ENCODE measurements around the gene COA5.
"Not testable (repeated sequence)": the region's sequence is repeated elsewhere in the genome, so short reads cannot be mapped to it uniquely, and the experiment has no call there.

The COA5 gene

DNA sequence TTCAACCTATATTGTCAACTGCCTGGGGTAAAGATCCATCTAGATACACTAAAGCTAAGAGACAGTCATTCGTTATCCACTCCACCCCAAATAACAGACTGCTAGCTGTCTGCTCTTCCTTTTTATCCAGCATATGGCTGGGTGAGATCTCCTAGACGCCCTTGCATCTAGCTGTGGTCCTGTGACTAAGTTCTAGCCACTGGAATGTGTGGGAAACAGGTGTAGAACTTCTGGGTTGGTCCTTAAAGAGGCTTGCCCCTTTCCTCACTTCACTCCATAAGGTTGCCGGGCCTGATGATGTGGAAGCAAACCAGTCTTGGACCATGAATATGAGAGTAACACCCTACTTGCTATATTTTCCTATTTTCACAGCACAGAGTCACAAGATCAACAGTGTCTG is 3.2 kb downstream of the COA5 start:
- TF ChIP-seq, protein P1, sequence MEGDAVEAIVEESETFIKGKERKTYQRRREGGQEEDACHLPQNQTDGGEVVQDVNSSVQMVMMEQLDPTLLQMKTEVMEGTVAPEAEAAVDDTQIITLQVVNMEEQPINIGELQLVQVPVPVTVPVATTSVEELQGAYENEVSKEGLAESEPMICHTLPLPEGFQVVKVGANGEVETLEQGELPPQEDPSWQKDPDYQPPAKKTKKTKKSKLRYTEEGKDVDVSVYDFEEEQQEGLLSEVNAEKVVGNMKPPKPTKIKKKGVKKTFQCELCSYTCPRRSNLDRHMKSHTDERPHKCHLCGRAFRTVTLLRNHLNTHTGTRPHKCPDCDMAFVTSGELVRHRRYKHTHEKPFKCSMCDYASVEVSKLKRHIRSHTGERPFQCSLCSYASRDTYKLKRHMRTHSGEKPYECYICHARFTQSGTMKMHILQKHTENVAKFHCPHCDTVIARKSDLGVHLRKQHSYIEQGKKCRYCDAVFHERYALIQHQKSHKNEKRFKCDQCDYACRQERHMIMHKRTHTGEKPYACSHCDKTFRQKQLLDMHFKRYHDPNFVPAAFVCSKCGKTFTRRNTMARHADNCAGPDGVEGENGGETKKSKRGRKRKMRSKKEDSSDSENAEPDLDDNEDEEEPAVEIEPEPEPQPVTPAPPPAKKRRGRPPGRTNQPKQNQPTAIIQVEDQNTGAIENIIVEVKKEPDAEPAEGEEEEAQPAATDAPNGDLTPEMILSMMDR (IDR thresholded peaks at IDR 0.05; ENCODE audit: low read depth, low read length): no peak
- H3K4me3 ChIP-seq (ENCODE audit: low read depth, low read length): no peak overlapping the region

DNA sequence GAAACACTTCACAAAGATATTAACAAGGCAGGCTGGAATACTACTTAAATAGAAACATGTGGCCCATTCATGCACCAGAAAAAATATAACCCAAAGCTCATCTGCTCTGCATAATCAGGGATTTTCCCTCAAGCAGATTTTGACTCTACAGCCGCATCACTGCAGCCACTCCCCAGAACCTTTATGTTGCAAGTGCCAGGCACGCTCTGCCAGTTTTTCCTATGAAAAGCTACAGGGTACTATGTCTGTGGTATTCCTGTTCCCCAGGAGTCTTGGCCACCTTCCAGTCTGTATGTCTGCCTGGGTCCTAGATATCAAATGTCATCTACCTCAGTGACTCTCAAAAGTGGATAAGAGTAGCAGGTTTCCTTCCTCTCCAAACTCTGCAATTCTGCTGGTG is 3.8 kb downstream of the COA5 start:
- TF ChIP-seq, protein P1 (IDR thresholded peaks at IDR 0.05; ENCODE audit: low read depth, low read length): no peak
- no peak overlapping the region for H3K4me3 ChIP-seq (ENCODE audit: low read depth, low read length)

DNA sequence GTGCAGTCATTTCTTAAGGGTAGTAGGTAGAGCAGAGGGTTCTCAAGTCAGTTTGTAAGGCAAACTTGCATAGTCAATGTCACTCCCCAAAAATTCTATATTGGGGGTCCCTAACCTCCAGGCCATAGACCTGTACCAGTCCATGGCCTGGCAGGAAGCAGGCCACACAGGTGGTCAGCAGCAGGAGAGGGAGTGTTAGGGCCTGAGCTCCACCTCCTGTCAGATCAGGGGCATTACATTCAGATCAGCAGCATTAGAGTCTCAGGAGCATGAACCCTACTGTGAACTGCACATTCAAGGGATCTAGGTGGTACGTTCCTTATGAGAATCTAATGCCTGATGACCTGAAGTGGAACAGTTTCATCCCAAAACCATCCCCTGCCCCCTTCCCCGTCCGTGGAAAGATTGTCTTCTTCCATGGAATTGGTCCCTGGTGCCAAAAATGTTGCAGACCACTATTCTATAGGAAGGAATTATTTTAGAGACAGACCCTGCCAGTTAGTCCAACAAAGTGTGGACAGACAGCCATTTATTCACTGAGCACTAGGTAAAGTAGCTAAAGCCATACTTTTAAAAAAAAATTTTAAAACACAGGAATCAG is 6.7 kb downstream of the COA5 start:
- TF ChIP-seq, protein P1 (IDR thresholded peaks at IDR 0.05; ENCODE audit: low read depth, low read length): peak; percentile 57
- no peak overlapping the region for H3K4me3 ChIP-seq (ENCODE audit: low read depth, low read length)

DNA sequence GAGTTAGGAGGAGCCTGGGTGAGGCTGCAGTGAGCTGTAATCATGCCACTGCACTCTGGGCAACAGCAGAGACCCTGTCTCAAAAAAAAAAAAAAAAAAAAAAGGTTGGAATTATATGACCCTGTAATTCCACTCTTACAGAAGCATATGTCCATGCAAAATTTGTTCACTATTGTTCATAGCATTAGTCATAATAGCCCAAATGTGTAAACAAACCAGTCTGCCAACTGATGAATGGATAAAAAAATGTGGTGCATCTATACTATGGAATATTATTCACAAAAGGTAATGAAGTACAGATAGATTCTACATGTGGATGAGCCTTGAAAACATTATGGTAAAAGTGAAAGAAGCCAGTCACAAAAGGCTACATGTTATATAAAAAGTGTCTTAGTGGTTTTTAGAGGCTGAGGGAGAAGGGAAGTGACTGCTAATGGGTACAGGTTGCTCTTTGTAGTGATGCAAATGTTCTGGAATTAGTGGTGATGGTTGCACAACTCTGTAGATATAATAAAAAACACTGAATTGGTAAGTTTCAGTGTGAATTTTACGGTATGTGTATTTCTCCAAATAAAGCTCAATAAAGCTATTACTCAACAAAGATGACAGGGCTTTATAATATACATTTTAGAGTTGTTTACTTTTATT is 9.4 kb downstream of the COA5 start:
- H3K4me3 ChIP-seq (ENCODE audit: low read depth, low read length): no peak overlapping the region
- TF ChIP-seq, protein P1 (IDR thresholded peaks at IDR 0.05; ENCODE audit: low read depth, low read length): no peak

GRCh38 chr2:98594665-98595064 is 13.6 kb downstream of the COA5 start:
- H3K4me3 ChIP-seq (ENCODE audit: low read depth, low read length): not testable (repeated sequence)

DNA sequence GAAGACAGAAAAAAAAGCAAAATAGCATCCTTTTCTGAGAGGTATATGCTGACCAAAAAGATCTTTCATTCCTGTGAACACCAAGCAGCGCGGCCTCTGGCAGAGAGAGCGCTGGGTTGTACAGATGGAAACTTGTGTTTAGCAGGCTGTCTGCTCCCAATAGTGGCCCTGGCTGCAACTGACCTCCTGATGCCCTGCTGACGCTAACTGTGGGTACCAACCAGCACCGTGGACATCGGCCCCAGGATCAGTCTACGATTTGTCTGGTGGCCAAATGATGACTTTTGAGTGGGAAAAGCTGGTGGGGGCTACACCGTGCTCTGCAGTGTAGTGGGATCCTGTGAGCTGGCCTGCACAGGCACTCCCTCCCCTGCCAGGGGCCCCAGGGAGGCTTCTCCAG is 15.7 kb downstream of the COA5 start:
- no peak overlapping the region for H3K4me3 ChIP-seq (ENCODE audit: low read depth, low read length)
- TF ChIP-seq, protein P1 (IDR thresholded peaks at IDR 0.05; ENCODE audit: low read depth, low read length): no peak

GRCh38 chr2:98589489-98589888 is 18.8 kb downstream of the COA5 start:
- TF ChIP-seq, protein P1 (IDR thresholded peaks at IDR 0.05; ENCODE audit: low read depth, low read length): no peak
- no peak overlapping the region for H3K4me3 ChIP-seq (ENCODE audit: low read depth, low read length)

Data from WI38 (cell line).